Small intestine (tissue), 7 donors: Measurements from ENCODE around the gene OPCML. TPM values are rescaled to one million over a fixed set of nuclear protein-coding genes. Genes with fewer than 3 reads are reported as not detected.

Source experiments
- DNase-seq, 2 donors: peaks; one replicate each; pipeline versions ENCODE4 v3.0.0 to v3.0.0-alpha.2; 2013
- FAIRE-seq: peaks from 2 replicates; lab custom pipeline; 2012; peaks lifted over from hg19 to GRCh38; lab: Jason Lieb, UNC
- H3K27ac ChIP-seq, 3 donors: one replicate each; pipeline ENCODE4 v1.5.1; 2013; ENCODE audit warnings: low read length in 2 of 3, mild to moderate bottlenecking in 2 of 3, control low read depth in 1 of 3, inconsistent platforms in 1 of 3, low read depth in 1 of 3, moderate library complexity in 1 of 3
- H3K27me3 ChIP-seq, 3 donors: one replicate each; pipeline ENCODE4 v1.6.1; 2013; ENCODE audit warnings: low read length in 3 of 3, inconsistent platforms in 1 of 3; ENCODE audit not compliant: control insufficient read depth in 3 of 3, insufficient read depth in 3 of 3
- H3K36me3 ChIP-seq, 3 donors: one replicate each; pipeline ENCODE4 v1.6.1; 2013; ENCODE audit warnings: low read length in 3 of 3, inconsistent platforms in 1 of 3, low read depth in 1 of 3, mild to moderate bottlenecking in 1 of 3, moderate library complexity in 1 of 3; ENCODE audit not compliant: control insufficient read depth in 3 of 3, insufficient read depth in 2 of 3
- H3K4me1 ChIP-seq, 3 donors: one replicate each; pipeline ENCODE4 v1.6.1; 2013; ENCODE audit warnings: low read length in 2 of 3, inconsistent platforms in 1 of 3, low read depth in 1 of 3, mild to moderate bottlenecking in 1 of 3, moderate library complexity in 1 of 3; ENCODE audit not compliant: control insufficient read depth in 3 of 3, insufficient read depth in 2 of 3
- H3K4me3 ChIP-seq, 3 donors: one replicate each; pipeline ENCODE4 v1.5.1; 2013; ENCODE audit warnings: low read length in 3 of 3, control low read depth in 1 of 3, inconsistent platforms in 1 of 3, low read depth in 1 of 3, mild to moderate bottlenecking in 1 of 3, moderate library complexity in 1 of 3
- H3K9me3 ChIP-seq, 2 donors: one replicate each; pipeline ENCODE4 v1.6.1; 2013; ENCODE audit warnings: low read depth in 1 of 2, low read length in 1 of 2; ENCODE audit not compliant: control insufficient read depth in 2 of 2, insufficient read depth in 1 of 2
- WGBS, 3 donors: extraction: QIAGEN DNeasy Blood & Tissue Kit; methylation state at CpG; one replicate each; pipeline ENCODE4 v1.1.7; 2013; 5-methylcytosine and 5-hydroxymethylcytosine counted together
- polyA plus RNA-seq, 4 donors: library from polyadenylated mRNA; stranded (reverse) in 3 of 4; unstranded in 1 of 4; fragments of 200-250 nt in 3 of 4; fragments of 120-200 nt in 1 of 4; gene quantifications; one replicate each; pipeline versions ENCODE4 v1.2.1 to v1.2.3, GENCODE V29; 2013
- donor health status: healthy with polysubstance abuse.
- donor health status: control.
- donor health status: control.
- donor health status: Bipolar disorder and iron deficiency.
- donor health status: healthy.

OPCML gene
- polyA plus RNA-seq, 4 donors: 0.16 to 2.0 TPM; not detected in 2

DNA sequence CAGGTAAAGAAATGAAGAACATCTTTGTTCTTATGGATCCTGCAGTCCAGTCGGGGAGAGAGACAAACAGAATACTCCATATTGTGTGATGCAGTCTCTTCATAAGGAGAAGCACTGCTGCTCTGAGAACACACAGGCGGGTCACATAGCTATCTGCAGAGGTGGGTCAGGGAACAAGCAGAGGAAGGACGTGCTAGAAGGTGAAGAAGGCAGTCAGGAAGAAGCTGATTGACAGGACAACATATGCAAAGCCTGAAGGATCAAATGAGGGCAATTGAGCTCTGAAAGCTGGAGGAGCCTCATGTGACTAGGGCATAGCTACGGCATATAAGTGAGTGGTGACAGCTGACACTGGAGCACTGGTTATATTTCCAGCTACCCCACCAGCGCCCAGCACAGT is 122.5 kb downstream of the OPCML start:
- DNase-seq (no peak), FAIRE-seq (no peak)
- no peaks in the 10 kb centered on the region for H3K36me3 ChIP-seq
- 62 to 70% (median 67%) methylated on average over 5 of the region's 5 CpGs for WGBS, 3 donors
- no peaks in the 10 kb centered on the region for H3K4me1 ChIP-seq
- H3K27ac ChIP-seq: no peak overlapping the region
- H3K4me3 ChIP-seq: no peak overlapping the region
- H3K9me3 ChIP-seq: no peaks in the 10 kb centered on the region
- no peaks in the 10 kb centered on the region for H3K27me3 ChIP-seq

DNA sequence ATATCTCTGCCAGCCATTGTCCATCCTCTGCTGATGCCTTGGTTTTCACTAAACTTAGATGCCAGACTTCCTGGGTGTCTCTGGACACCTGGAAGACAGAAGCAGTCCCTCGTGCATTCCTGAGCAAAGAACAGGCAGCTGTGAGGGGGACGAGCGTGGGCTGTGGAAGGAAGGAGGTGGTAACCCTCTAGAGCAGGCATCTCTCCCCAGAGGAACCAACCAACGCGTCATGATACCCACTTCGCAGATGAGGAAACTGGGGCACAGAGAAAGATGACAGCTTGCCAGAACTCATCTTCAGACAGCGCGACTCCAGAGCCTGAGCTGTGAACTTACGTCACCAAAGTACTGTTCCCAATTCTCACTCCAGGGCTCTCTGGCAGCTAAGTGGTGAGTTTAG is 123.4 kb downstream of the OPCML start:
- H3K27ac ChIP-seq: no peak overlapping the region
- DNase-seq (no peak), FAIRE-seq (no peak)
- no peaks in the 10 kb centered on the region for H3K9me3 ChIP-seq
- H3K4me3 ChIP-seq: no peak overlapping the region
- no peaks in the 10 kb centered on the region for H3K4me1 ChIP-seq
- no peaks in the 10 kb centered on the region for H3K27me3 ChIP-seq
- H3K36me3 ChIP-seq: no peaks in the 10 kb centered on the region
- WGBS, 3 donors: 81 to 88% (median 86%) methylated on average over 9 of the region's 9 CpGs

DNA sequence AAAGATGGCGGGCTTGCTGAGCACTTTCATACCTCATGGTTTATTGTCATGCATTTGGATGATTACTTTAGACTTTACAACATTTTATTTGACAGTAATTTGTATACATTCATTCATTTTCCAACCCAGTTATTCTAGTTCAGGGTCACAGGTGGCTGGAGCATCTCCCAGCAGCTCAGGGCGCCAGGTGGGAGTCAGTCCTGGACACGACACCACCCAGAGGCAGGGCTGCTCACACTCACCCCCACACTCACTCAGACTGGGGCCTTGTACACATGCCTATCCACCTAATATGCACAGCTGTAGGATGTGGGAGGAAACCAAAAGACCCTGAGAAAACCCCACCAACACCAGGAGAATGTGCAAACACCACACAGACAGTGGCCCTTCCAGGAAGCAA is 123.9 kb downstream of the OPCML start:
- Histone ChIP-seq H3K36me3 (no peaks in the 10 kb centered on the region), H3K9me3 (no peaks in the 10 kb centered on the region), H3K4me3 (no peak overlapping the region), H3K27ac (no peak overlapping the region), H3K27me3 (no peaks in the 10 kb centered on the region), H3K4me1 (no peaks in the 10 kb centered on the region)
- DNase-seq: no peak
- no peak for FAIRE-seq
- WGBS, 3 donors: 83 to 88% (median 84%) methylated on average over 3 of the region's 3 CpGs

DNA sequence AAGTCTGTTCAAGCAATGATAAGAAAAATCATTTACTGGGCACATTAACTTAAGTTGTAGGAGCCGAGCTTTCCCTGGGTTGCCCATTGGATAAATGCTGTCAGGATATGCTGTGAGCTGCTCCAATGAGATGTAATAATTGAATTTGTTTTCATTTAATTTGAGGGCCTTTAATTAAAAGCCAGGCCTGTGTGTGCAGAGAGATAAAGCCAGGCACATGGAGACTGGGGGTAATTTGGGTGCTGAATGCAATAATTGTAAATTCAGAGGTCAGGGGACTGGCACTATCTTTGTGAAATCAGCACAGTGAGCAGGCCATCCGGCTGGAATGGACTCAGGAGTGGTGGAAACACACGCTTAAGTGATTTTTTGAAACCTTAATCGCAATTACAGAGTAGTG is 125.8 kb downstream of the OPCML start:
- Histone ChIP-seq H3K27ac (no peak overlapping the region), H3K36me3 (no peaks in the 10 kb centered on the region), H3K4me1 (no peaks in the 10 kb centered on the region), H3K4me3 (no peak overlapping the region), H3K27me3 (no peaks in the 10 kb centered on the region), H3K9me3 (no peaks in the 10 kb centered on the region)
- WGBS, 3 donors: 71 to 82% (median 75%) methylated on average over 4 of the region's 4 CpGs
- no peak for DNase-seq
- no peak for FAIRE-seq

DNA sequence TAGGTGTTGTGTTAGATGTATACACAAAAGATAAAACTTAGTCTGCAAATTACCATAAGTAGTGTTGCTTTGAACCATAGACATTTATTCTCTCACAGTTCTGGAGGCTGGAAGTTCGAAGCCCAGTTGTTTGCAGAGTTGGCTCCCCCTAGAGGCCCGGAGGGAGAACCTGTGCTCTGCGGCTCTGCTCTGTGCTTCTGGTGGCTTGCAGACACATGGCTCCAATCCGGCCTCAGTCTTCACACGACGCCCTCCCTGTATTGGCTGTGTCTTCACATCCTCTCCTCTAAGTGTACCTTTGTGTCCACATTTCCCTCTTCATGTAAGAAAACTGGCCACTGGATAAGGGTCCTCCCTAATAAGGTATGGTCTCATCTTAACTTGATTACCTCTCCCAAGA is 128.4 kb downstream of the OPCML start:
- DNase-seq: peak in 1 of 2 donors; percentile 43
- no peaks in the 10 kb centered on the region for H3K9me3 ChIP-seq
- no peaks in the 10 kb centered on the region for H3K36me3 ChIP-seq
- FAIRE-seq: no peak
- H3K4me1 ChIP-seq: no peaks in the 10 kb centered on the region
- no peak overlapping the region for H3K4me3 ChIP-seq
- 62 to 85% (median 67%) methylated on average over 6 of the region's 6 CpGs for WGBS, 3 donors
- no peaks in the 10 kb centered on the region for H3K27me3 ChIP-seq
- no peak overlapping the region for H3K27ac ChIP-seq

DNA sequence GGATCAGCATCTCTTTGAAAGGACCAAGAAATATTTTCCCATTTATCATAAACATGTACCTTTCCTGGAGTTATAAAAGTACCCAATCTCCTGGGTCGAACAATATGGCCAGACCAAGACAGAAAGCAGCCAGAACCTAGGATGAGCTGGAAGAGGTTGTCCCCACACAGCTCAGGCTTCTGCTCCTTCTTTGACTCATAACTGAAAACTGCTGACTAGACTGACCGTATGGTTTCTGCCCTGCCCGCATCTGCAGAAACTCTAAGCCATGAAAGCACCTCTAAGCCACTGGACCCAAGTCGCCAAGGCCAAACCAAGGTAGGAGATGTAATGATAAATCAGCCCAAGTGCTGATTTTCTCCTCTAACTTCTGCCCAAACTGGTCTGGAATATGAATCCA is 129.8 kb downstream of the OPCML start:
- no peaks in the 10 kb centered on the region for H3K36me3 ChIP-seq
- no peak for FAIRE-seq
- no peaks in the 10 kb centered on the region for H3K9me3 ChIP-seq
- no peaks in the 10 kb centered on the region for H3K27me3 ChIP-seq
- WGBS, 3 donors: 83 to 90% (median 90%) methylated on average over 4 of the region's 4 CpGs
- H3K27ac ChIP-seq: no peak overlapping the region
- no peaks in the 10 kb centered on the region for H3K4me1 ChIP-seq
- H3K4me3 ChIP-seq: no peak overlapping the region
- DNase-seq: no peak

DNA sequence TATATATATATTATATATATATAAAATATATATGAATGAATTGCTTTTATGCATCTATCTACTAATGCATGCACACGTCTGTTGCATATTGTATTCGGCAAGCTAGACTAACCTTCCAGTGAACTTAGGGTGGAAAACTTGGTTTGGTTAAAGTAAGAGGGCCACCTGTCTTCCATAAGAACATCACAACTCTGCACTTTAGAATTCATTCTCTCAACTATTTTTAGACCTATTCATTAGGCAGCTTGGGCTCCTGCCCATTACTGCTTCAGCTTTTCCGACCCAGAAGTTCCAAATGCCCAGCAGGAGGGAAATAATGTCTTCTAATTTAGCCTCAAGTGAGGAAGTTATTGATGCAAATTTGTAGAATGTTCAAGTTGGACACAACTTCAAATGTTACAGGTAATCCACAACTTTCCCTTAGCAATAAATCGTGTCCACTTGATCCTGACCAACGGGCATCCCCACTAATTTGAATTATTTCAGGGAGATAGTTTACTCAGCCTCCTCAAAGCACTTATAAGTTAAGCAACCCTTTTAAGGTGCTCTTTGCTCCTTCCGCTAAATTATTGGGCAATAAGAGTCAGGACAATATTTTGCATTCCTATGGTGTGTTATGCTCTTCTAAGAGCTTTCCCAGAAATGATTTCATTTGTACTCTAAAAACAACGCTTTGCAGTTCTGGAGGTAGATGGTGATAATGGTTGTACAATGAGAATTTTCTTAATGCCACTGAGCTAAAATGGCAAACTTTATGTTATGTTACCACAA is 132.3 kb downstream of the OPCML start:
- no peaks in the 10 kb centered on the region for H3K4me1 ChIP-seq
- no peaks in the 10 kb centered on the region for H3K9me3 ChIP-seq
- H3K36me3 ChIP-seq: no peaks in the 10 kb centered on the region
- WGBS, 3 donors: 70 to 75% (median 72%) methylated on average over 7 of the region's 7 CpGs
- no peak for FAIRE-seq
- DNase-seq: no peak
- no peak overlapping the region for H3K27ac ChIP-seq
- no peaks in the 10 kb centered on the region for H3K27me3 ChIP-seq
- H3K4me3 ChIP-seq: no peak overlapping the region

DNA sequence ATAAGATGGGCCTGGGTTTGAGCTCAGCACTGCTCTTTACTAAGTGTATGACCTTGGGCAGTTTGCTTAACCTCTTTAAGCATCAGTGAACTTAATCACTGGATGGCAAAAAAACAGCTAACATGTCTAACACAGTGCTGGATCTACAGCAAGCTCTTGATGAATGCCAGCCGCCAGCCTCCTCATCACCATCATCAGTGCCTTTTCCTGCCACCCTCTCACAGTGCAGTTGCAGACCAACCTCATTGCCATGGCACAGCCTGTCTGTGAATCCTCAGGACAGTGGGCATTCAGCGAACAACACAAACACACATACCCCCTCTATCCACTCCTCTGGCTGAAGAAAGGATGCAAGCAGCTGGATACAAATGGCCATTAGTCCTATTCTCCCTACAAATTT is 133.0 kb downstream of the OPCML start:
- Histone ChIP-seq H3K9me3 (no peaks in the 10 kb centered on the region), H3K36me3 (no peaks in the 10 kb centered on the region), H3K27me3 (no peaks in the 10 kb centered on the region), H3K4me3 (no peak overlapping the region), H3K27ac (no peak overlapping the region), H3K4me1 (no peaks in the 10 kb centered on the region)
- DNase-seq (no peak), FAIRE-seq (no peak)
- WGBS, 3 donors: 58 to 95% (median 84%) methylated on average over 2 of the region's 2 CpGs

DNA sequence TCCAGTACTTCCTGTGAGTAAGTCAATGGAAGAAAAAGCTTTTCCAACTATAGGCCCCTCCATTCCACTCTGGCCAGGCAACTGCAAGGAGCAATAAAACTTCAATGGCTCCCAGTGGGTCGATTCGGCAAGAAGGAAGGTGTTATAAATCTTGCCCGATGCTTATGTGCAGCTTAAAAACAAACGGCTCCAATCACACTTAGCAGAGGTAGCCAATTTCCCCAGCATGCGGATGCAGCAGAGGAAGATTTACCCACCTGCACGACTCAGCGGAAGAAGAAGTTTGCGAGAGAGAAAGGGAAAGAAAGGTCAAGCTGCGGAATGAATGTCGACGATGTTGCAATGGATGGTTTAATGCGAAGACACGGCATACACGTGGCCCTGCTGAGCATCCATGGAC is 141.5 kb downstream of the OPCML start:
- no peak for FAIRE-seq
- no peak for DNase-seq
- Histone ChIP-seq H3K9me3 (no peaks in the 10 kb centered on the region), H3K27me3 (peaks cover 0 to 2% (median 0%) of the 10 kb centered on the region in 3 donors), H3K36me3 (no peaks in the 10 kb centered on the region), H3K27ac (no peak overlapping the region), H3K4me3 (no peak overlapping the region), H3K4me1 (peaks cover 0 to under 1% (median 0%) of the 10 kb centered on the region in 3 donors)
- 89 to 95% (median 90%) methylated on average over 14 of the region's 14 CpGs for WGBS, 3 donors
